Muscle layer of colon (tissue), 2 donors: Measurements from ENCODE around the gene ZNF804A.

ENCODE experiments used
- H3K27ac ChIP-seq: one replicate; pipeline ENCODE4 v1.7.0; 2013; ENCODE audit warnings: low read depth, mild to moderate bottlenecking, low read length, moderate library complexity
- H3K27me3 ChIP-seq, 2 donors: one replicate each; pipeline ENCODE4 v1.7.0; 2013; ENCODE audit warnings: low read length in 2 of 2, mild to moderate bottlenecking in 2 of 2; ENCODE audit not compliant: insufficient read depth in 2 of 2, control insufficient read depth in 1 of 2
- H3K36me3 ChIP-seq: one replicate; pipeline ENCODE4 v1.7.0; 2013; ENCODE audit warnings: mild to moderate bottlenecking, low read length; ENCODE audit not compliant: insufficient read depth
- H3K4me1 ChIP-seq: one replicate; pipeline ENCODE4 v1.7.0; 2013; ENCODE audit warnings: mild to moderate bottlenecking, low read length; ENCODE audit not compliant: insufficient read depth
- H3K4me3 ChIP-seq, 2 donors: one replicate each; pipeline ENCODE4 v1.7.0; 2013; ENCODE audit warnings: low read length in 2 of 2, low read depth in 1 of 2, mild to moderate bottlenecking in 1 of 2, moderate library complexity in 1 of 2
- H3K9ac ChIP-seq: one replicate; pipeline ENCODE4 v1.7.0; 2013; ENCODE audit warnings: low read length
- H3K9me3 ChIP-seq: one replicate; pipeline ENCODE4 v1.7.0; 2013; ENCODE audit warnings: mild to moderate bottlenecking, low read length
- donor health status: abdominal sarcoma.
- donor health status: Adenocarcinoma of cecum.

ZNF804A gene

GRCh38 chr2:184577056-184577455 lies 21.3 kb upstream of the ZNF804A start:
- H3K27me3 ChIP-seq, result no peaks in the 10 kb centered on the region
- no peaks in the 10 kb centered on the region for H3K4me1 ChIP-seq
- no peaks in the 10 kb centered on the region for H3K9me3 ChIP-seq
- no peak overlapping the region for H3K9ac ChIP-seq
- H3K4me3 ChIP-seq, result no peak overlapping the region
- no peak overlapping the region for H3K27ac ChIP-seq
- H3K36me3 ChIP-seq, result no peaks in the 10 kb centered on the region

DNA sequence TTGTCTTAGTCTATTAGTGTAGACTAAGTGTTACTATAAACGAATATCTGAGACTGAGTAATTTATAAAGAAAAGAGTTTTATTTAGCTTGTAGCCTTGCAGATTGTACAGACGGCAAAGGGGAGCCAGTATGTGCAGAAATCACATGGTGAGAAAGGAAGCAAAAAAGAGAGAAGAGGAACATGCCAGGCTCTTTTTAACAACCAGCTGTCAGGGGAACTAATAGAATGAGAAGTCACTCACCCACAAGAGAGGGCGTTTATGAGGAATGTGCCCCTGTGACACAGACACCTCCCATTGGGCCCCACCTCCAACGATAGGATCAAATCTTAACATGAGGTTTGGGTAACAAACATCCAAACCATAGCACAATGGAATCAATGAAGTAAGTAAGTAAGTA lies 20.6 kb upstream of the ZNF804A start:
- H3K36me3 ChIP-seq, result no peaks in the 10 kb centered on the region
- no peak overlapping the region for H3K27ac ChIP-seq
- H3K27me3 ChIP-seq, result no peaks in the 10 kb centered on the region
- no peaks in the 10 kb centered on the region for H3K9me3 ChIP-seq
- no peaks in the 10 kb centered on the region for H3K4me1 ChIP-seq
- H3K9ac ChIP-seq, result no peak overlapping the region
- no peak overlapping the region for H3K4me3 ChIP-seq

DNA sequence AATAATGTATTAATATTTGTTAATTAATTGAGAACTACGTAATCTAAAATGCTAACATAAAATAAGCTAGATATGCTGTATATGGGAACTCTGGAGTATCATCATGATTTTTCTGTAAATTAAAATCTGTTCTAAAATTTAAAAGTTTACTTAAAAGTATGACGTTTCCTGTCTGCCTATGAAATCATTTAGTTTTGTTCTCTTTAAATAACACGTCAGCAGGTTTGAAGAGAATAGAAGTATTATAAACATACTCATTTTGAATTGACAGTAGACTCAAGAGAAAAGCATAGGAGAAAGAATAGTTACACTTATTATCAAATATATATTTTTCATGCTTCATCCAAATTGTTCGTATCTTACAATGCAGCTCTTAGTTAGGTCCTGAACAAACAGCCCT lies 19.1 kb upstream of the ZNF804A start:
- Histone ChIP-seq H3K9ac (no peak overlapping the region), H3K27me3 (no peaks in the 10 kb centered on the region), H3K36me3 (no peaks in the 10 kb centered on the region), H3K4me1 (no peaks in the 10 kb centered on the region), H3K9me3 (no peaks in the 10 kb centered on the region), H3K4me3 (no peak overlapping the region), H3K27ac (no peak overlapping the region)

DNA sequence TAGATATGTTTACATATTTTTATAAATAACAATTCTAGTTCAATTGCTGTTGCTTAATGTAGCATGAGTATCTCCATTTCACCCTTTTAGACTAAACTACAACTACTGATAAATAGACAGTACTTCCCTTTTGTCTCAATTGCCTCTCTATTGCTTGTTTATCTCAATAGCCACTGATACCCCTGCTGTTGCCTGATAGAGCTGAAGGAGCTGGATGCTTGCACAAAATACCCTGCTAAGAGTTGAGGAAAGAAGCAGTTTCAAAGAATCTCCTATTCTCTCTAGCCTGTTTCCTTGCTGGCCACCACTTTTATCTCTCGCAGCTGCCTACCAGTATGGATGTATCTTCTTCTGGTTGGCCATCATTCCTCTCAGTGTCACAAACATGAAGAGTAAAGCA lies 16.9 kb upstream of the ZNF804A start:
- Histone ChIP-seq H3K9ac (no peak overlapping the region), H3K27me3 (no peaks in the 10 kb centered on the region)

GRCh38 chr2:184589261-184589660 lies 9.1 kb upstream of the ZNF804A start:
- Histone ChIP-seq H3K4me3 (no peak overlapping the region), H3K27me3 (no peaks in the 10 kb centered on the region), H3K4me1 (no peaks in the 10 kb centered on the region), H3K27ac (no peak overlapping the region), H3K9me3 (no peaks in the 10 kb centered on the region), H3K9ac (no peak overlapping the region), H3K36me3 (no peaks in the 10 kb centered on the region)

More for the DNA sequence above, 16.9 kb upstream of the ZNF804A start:
- H3K36me3 ChIP-seq, result no peaks in the 10 kb centered on the region
- no peak overlapping the region for H3K27ac ChIP-seq
- no peaks in the 10 kb centered on the region for H3K9me3 ChIP-seq
- no peak overlapping the region for H3K4me3 ChIP-seq
- H3K4me1 ChIP-seq, result no peaks in the 10 kb centered on the region

- H3K4me3 ChIP-seq, result peak overlapping the region in 1 of 2 donors; percentile 54
- peaks cover 0 to 6% of the 10 kb centered on the region in 2 donors for H3K27me3 ChIP-seq
- no peaks in the 10 kb centered on the region for H3K9me3 ChIP-seq
- no peak overlapping the region for H3K9ac ChIP-seq
- no peaks in the 10 kb centered on the region for H3K36me3 ChIP-seq
- H3K27ac ChIP-seq, result no peak overlapping the region
- H3K4me1 ChIP-seq, result peaks cover 6% of the 10 kb centered on the region
These were observed 1.4 kb upstream of the ZNF804A start for GRCh38 chr2:184596819-184597411.

- peaks cover 0 to 6% of the 10 kb centered on the region in 2 donors for H3K27me3 ChIP-seq
- H3K4me1 ChIP-seq, result peaks cover 6% of the 10 kb centered on the region
- H3K27ac ChIP-seq, result no peak overlapping the region
- no peak overlapping the region for H3K9ac ChIP-seq
- H3K9me3 ChIP-seq, result no peaks in the 10 kb centered on the region
- no peaks in the 10 kb centered on the region for H3K36me3 ChIP-seq
- peak overlapping the region; percentile 21 to 54 for H3K4me3 ChIP-seq
These were observed 748 bp upstream of the ZNF804A start for GRCh38 chr2:184597571-184597991.

DNA sequence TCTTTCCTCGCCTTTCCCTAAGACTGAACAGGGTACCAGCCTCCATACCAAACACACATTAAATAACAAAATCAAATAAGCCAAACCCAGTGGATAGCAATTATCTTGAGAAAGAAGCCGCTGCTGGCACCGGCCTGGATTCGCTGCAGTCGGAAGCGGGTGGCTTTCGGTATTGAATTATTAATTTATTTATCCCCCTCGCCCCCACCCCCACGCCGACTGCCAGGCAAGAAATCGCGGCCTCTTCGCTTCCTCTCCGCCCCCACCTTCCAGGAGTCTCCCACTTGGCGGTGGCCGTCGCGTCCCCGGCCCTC lies 370 bp upstream of the ZNF804A start:
- no peak overlapping the region for H3K9ac ChIP-seq
- no peak overlapping the region for H3K27ac ChIP-seq
- peaks cover 0 to 6% of the 10 kb centered on the region in 2 donors for H3K27me3 ChIP-seq
- peak overlapping the region; percentile 21 to 54 for H3K4me3 ChIP-seq
- H3K9me3 ChIP-seq, result no peaks in the 10 kb centered on the region
- peaks cover 6% of the 10 kb centered on the region for H3K4me1 ChIP-seq
- H3K36me3 ChIP-seq, result no peaks in the 10 kb centered on the region

GRCh38 chr2:184599054-184599871 lies 934 bp downstream of the ZNF804A start:
- Histone ChIP-seq H3K4me3 (peak overlapping the region; percentile 21 to 54), H3K9ac (no peak overlapping the region), H3K9me3 (no peaks in the 10 kb centered on the region), H3K4me1 (peaks cover 6% of the 10 kb centered on the region), H3K36me3 (no peaks in the 10 kb centered on the region), H3K27me3 (peaks cover 0 to 6% of the 10 kb centered on the region in 2 donors), H3K27ac (no peak overlapping the region)

GRCh38 chr2:184599872-184600222 lies 1.5 kb downstream of the ZNF804A start:
- no peak overlapping the region for H3K4me3 ChIP-seq
- no peak overlapping the region for H3K9ac ChIP-seq
- H3K36me3 ChIP-seq, result no peaks in the 10 kb centered on the region
- H3K9me3 ChIP-seq, result no peaks in the 10 kb centered on the region
- H3K4me1 ChIP-seq, result peaks cover 6% of the 10 kb centered on the region
- H3K27me3 ChIP-seq, result peaks cover 0 to 6% of the 10 kb centered on the region in 2 donors
- no peak overlapping the region for H3K27ac ChIP-seq

DNA sequence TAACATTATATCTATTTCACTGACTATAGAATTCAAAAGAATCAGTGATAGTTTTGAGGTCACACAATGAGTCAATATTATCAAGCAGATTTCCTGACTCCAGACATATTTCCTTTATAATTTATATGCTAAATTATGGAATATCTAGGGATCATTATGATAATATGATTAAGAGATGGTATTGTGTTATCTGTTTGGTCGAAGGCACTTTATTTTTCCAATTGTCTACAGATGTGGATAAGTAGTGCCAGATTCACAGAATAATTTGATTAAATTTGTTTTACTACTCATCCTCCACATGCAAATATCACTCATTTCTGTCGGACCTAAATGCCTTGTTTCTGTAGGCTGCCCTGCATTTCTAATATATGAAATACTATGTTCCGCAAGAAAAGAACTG lies 4.4 kb downstream of the ZNF804A start:
- no peaks in the 10 kb centered on the region for H3K36me3 ChIP-seq
- no peak overlapping the region for H3K27ac ChIP-seq
- no peak overlapping the region for H3K9ac ChIP-seq
- peaks cover 6% of the 10 kb centered on the region for H3K4me1 ChIP-seq
- H3K4me3 ChIP-seq, result no peak overlapping the region
- H3K27me3 ChIP-seq, result peaks cover 0 to 6% of the 10 kb centered on the region in 2 donors
- no peaks in the 10 kb centered on the region for H3K9me3 ChIP-seq

DNA sequence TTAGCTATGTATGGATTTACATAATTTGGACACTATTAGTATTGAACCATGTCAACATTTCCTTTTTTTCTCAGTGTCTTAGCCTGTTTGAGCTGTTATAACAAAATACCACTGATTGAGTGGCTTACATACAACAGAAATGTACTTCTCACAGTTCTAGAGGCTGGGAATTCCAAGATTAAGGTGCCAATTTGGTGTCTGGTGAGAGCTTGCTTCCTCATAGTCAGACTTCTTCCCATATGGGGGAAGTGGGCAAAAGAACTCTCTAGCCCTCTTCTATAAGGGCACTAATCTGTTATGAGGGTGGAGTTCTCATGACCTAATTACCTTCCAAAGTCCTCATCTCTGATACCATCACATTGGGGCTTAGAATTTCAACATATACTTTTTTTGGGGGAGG lies 12.6 kb downstream of the ZNF804A start:
- Histone ChIP-seq H3K27me3 (no peaks in the 10 kb centered on the region), H3K4me3 (no peak overlapping the region), H3K4me1 (no peaks in the 10 kb centered on the region), H3K9me3 (no peaks in the 10 kb centered on the region), H3K9ac (no peak overlapping the region), H3K27ac (no peak overlapping the region), H3K36me3 (no peaks in the 10 kb centered on the region)
